Effector memory CD8-positive, alpha-beta T cell (primary cell): ENCODE data around the gene F11.

Experiments used
- ATAC-seq: fragments of 150-1000 bp; cut with Tn5 transposase; replicated peaks from 2 replicates; pipeline ENCODE4 v1.10.0; 2021; ENCODE audit warnings: mild to moderate bottlenecking, moderate library complexity
- DNase-seq, 3 experiments: peaks; one replicate each; pipeline ENCODE4 v3.0.0; 2021
- H3K27ac Mint-ChIP-seq, 2 donors: one replicate each; pipeline ENCODE4 v1.8.0; 2022; ENCODE audit warnings: mild to moderate bottlenecking in 2 of 2, mixed read lengths in 2 of 2, moderate library complexity in 2 of 2
- H3K27me3 Mint-ChIP-seq, 2 donors: one replicate each; pipeline ENCODE4 v1.8.0; 2022; ENCODE audit warnings: mixed read lengths in 2 of 2
- H3K36me3 Mint-ChIP-seq: one replicate; pipeline ENCODE4 v1.8.0; 2022; ENCODE audit warnings: mild to moderate bottlenecking, moderate library complexity, mixed read lengths; ENCODE audit not compliant: insufficient read depth
- H3K4me1 Mint-ChIP-seq, 2 donors: one replicate each; pipeline ENCODE4 v1.8.0; 2022; ENCODE audit warnings: low read depth in 2 of 2, mixed read lengths in 2 of 2
- H3K4me3 Mint-ChIP-seq, 2 donors: one replicate each; pipeline ENCODE4 v1.8.0; 2022; ENCODE audit warnings: mild to moderate bottlenecking in 2 of 2, mixed read lengths in 2 of 2, moderate library complexity in 2 of 2
- H3K9me3 Mint-ChIP-seq, 2 donors: one replicate each; pipeline ENCODE4 v1.8.0; 2022; ENCODE audit warnings: mixed read lengths in 2 of 2
- total RNA-seq, 9 experiments: gene quantifications; one replicate each; lab custom pipeline; 2026; lab: John Stamatoyannopoulos, UW

The F11 gene
- total RNA-seq = 0 to 0.96 (median 0.03) reads per million in 9 experiments

DNA sequence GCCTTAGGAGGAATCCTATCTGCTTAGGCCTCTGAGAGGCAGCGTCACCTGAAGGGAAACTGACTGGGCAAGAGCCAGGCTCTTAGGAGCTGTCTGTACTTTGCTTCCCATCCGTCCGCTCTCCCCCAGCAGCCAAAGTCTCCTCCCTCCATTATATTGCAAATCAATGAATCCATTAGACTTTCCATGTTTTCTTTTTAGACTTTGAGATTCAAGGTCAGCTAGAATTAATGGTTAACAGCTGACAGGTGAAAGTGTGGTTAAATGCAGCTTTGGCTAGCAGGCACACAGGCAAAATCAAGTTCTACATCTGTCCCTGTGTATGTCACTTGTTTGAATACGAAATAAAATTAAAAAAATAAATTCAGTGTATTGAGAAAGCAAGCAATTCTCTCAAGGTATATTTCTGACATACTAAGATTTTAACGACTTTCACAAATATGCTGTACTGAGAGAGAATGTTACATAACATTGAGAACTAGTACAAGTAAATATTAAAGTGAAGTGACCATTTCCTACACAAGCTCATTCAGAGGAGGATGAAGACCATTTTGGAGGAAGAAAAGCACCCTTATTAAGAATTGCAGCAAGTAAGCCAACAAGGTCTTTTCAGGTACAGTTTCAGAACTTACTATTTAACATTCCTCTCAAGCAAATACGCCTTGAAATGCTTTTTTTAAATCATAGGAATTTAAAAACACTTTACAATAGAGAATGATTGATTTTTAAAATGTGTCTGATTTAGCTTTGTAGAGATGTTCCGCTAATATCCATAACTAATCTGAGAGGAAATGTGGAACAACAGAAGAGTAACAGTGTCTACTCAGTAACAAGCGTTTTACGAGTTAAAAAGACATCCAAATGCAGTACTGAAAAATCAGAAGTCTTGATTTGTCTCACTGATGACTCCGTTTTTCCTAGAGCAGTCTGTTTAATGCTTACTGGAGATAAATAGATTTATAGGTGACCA is at the start of gene F11:
TSS of gene F11 (plus strand) at position 507 of the 970 bp plus-strand sequence. CDS start 948 bp downstream, outside the sequence.
- ATAC-seq (no peak), DNase-seq (no peak)
- Mint-ChIP-seq H3K4me1 (no peaks in the 10 kb centered on the region), H3K9me3 (no peaks in the 10 kb centered on the region), H3K27me3 (peaks cover 49 to 62% of the 10 kb centered on the region in 2 donors), H3K27ac (no peak within 1 kb of the TSS), H3K36me3 (no peaks in the 10 kb centered on the region), H3K4me3 (no peak within 1 kb of the TSS)

DNA sequence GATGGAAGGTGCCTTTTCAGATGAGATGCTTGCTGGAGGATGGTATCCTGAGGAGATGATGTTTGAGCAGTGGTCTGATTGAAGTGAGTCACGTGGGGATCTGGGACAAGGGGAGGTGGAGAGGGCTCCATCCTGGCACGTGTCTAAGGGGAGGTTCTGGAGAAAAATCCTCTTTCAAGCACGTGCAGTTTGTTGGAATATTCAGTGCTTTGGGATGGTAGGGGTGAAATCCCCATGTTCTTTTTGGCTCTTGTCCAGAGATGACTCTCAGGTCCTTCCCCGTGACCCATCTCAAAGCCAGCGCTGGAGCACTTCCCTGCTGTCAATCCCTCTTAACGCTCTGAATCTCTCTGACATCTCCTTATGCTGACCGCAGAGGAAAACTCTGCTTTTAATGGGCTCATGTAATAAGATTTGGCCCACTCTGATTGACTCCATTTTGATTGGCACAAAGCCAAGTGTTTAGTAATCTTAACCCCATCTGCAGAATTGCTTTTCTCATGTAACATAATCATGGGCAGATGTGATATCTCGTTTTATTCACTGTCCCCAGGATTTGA is 49.4 kb upstream of the F11 start:
- no peak overlapping the region for H3K4me3 Mint-ChIP-seq
- H3K36me3 Mint-ChIP-seq = no peaks in the 10 kb centered on the region
- peaks cover 0 to 2% of the 10 kb centered on the region in 2 donors for H3K4me1 Mint-ChIP-seq
- no peak overlapping the region for H3K27ac Mint-ChIP-seq
- H3K27me3 Mint-ChIP-seq = no peaks in the 10 kb centered on the region
- ATAC-seq (no peak), DNase-seq (no peak)
- H3K9me3 Mint-ChIP-seq = no peaks in the 10 kb centered on the region

DNA sequence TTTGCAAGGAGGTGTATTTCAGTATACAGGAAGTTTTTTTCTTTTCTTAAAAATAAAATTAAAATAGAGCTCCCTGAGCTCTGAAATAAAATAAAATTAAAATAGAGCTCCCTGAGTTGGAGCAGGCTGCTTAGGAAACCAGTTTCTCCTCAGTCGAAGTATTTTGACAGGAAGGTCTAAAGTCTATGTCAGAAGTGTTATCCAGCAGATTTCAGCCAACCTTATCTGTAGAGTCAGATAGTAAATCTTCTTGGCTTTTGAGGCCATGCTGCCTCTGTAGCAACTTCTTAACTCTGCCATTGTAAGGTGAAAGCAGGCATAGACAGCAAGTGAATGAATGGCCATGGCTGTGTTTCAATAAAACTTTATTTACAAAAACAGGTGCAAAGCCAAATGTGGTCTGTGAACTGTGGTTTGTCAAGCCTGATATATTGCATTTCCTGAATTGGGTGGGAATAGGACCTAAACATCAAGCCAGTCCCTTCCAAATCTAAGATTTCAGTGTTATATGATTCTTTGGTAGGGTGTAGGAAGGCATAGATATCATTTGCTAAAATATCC is 48.2 kb upstream of the F11 start:
- Mint-ChIP-seq H3K27me3 (peaks cover 1% of the 10 kb centered on the region in 2 donors), H3K27ac (no peak overlapping the region), H3K4me3 (no peak overlapping the region)

DNA sequence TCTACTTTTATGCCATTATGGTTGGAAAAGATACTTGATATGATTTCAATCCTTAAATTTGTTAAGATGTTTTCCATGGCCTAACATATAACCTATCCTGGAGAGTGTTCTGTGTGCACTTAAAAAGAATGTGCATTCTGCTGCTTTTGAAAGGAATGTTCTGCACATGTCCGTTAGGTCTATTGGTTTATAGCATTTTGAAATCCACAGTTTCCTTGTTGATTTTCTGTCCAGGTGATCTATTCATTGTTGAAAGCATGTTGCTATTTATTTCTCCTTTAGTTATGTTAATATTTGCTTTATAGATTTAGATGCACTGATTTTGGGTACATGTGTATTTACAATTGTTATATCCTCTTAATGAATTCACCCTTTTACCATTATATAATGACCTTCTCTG is 44.4 kb upstream of the F11 start:
- no peak overlapping the region for H3K4me3 Mint-ChIP-seq
- no peak overlapping the region for H3K27ac Mint-ChIP-seq
- ATAC-seq (no peak), DNase-seq (no peak)
- H3K27me3 Mint-ChIP-seq = peaks cover 9% of the 10 kb centered on the region in 2 donors
- H3K9me3 Mint-ChIP-seq = peaks cover 6 to 21% of the 10 kb centered on the region in 2 donors
- peaks cover 0 to 2% of the 10 kb centered on the region in 2 donors for H3K4me1 Mint-ChIP-seq
- H3K36me3 Mint-ChIP-seq = no peaks in the 10 kb centered on the region

More for the DNA sequence above, 48.2 kb upstream of the F11 start:
- H3K9me3 Mint-ChIP-seq = no peaks in the 10 kb centered on the region
- ATAC-seq (no peak), DNase-seq (no peak)
- no peaks in the 10 kb centered on the region for H3K36me3 Mint-ChIP-seq
- peaks cover 0 to 2% of the 10 kb centered on the region in 2 donors for H3K4me1 Mint-ChIP-seq

DNA sequence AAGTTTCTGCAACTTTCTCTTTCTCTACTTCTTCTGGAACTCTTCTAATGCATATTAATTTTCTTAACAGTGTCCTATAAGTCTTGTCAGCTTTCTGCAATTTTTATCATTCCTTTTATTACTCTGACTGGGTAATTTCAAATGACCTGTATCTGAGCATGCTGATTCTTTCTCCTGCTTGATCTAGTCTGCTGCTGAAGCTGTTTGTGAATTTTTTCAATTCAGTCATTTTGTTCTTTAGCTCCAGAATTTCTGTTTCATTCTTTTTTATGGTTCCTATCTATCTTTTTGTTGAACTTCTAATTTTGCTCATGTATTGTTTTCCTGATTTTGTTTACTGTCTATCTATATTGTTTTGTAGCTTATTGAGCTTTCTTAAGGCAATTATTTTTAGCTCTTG is 40.1 kb upstream of the F11 start:
- ATAC-seq = no peak
- peaks cover 6 to 21% of the 10 kb centered on the region in 2 donors for H3K9me3 Mint-ChIP-seq
- peaks cover 9% of the 10 kb centered on the region in 2 donors for H3K27me3 Mint-ChIP-seq
- DNase-seq = no peak
- H3K4me3 Mint-ChIP-seq = no peak overlapping the region
- H3K36me3 Mint-ChIP-seq = no peaks in the 10 kb centered on the region
- H3K27ac Mint-ChIP-seq = no peak overlapping the region
- no peaks in the 10 kb centered on the region for H3K4me1 Mint-ChIP-seq

DNA sequence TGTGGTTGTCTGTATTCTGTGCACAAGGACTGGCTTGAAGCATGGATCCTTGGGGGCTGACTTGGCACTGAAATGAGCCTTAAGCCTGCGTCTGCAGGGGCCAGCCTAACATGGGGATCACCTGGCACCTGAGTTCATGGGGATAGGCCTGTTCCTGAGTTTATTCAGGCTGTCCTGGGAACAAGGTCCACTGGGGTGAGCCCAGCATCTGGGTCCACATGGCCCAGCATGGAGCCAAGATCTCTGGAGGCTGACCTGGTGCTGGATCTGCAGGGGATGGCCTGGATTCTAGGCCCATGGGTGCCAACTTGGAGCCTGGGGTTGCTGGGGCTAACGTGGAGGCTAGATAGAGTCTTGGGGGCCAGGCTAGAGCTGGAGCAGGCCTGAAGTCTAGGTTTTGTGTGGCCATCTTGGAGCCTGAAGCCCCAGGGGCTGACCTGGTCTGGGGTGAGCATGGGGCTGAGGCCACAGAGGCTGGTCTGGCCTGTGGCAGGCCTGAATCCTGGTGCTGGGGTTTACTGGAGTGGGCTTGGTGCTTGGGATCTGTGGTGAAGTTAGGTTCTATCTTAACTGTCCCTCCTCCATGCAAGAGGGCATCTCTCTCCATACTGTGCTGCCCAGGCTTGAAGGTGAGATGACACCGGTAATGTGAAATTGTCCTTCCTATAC is 39.3 kb upstream of the F11 start:
- no peak overlapping the region for H3K4me3 Mint-ChIP-seq
- no peaks in the 10 kb centered on the region for H3K4me1 Mint-ChIP-seq
- H3K36me3 Mint-ChIP-seq = no peaks in the 10 kb centered on the region
- H3K27me3 Mint-ChIP-seq = peaks cover 9% of the 10 kb centered on the region in 2 donors
- DNase-seq (no peak), ATAC-seq (no peak)
- H3K9me3 Mint-ChIP-seq = peaks cover 6 to 21% of the 10 kb centered on the region in 2 donors
- H3K27ac Mint-ChIP-seq = no peak overlapping the region

DNA sequence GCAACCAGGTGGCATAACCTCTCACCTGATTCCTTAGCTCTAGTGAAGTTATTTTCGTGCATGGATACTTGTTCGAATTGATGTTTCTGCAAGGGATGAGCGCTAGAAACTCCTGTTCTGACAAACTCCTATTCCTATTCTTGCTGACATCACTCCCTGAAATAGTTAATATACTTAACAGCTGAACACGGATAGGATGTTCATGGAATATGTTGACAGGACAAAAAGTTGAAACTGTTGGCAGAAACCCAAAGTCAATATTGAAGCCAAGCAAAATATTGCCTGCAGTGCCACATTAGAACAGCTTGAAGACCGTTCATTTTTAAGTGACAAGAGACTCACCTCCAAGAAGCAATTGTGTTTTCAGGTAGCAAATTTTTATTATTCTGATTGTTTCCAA is 38.8 kb upstream of the F11 start, which contains the start of gene KLKB1:
TSS of gene KLKB1 (plus strand) at position 287 of the 400 bp plus-strand sequence. CDS start 689 bp downstream, outside the sequence.
- peaks cover 6 to 21% of the 10 kb centered on the region in 2 donors for H3K9me3 Mint-ChIP-seq
- DNase-seq (no peak), ATAC-seq (no peak)
- peaks cover 9% of the 10 kb centered on the region in 2 donors for H3K27me3 Mint-ChIP-seq
- no peak within 1 kb of the TSS for H3K4me3 Mint-ChIP-seq
- H3K27ac Mint-ChIP-seq = no peak within 1 kb of the TSS
- no peaks in the 10 kb centered on the region for H3K4me1 Mint-ChIP-seq
- no peaks in the 10 kb centered on the region for H3K36me3 Mint-ChIP-seq

DNA sequence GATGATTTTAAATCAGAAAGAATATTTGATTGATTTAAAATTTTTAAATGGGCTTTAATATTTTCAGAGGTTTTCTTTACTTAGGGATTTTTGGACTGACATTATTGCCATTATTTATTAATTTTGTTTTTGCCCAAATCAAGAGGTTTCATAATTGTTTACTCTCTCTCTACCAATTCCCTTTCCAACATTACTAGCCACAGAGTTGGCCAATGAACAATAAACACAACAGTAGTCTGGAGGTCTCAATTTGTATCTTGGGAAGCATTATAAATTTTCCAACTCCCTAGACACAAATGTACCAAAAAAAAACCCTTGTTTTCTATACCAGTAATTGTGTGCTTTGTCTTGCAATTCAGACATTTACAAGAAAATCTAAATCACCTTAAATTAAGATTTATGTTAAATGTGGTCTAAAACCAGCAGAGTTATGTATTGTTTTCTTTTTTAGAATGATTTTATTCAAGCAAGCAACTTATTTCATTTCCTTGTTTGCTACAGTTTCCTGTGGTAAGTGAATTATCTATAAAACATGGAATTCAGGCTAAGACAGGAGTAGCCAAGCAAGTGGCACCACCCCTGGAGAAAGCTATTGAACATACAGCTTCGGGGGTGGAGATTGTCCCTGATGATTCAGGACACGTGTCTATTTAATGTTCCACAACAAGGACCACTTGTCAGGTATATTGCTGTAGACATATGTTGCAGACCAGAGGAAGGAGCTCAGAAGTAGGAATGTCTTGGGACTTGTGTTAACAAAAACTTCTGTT is 38.1 kb upstream of the F11 start:
- H3K36me3 Mint-ChIP-seq = no peaks in the 10 kb centered on the region

DNA sequence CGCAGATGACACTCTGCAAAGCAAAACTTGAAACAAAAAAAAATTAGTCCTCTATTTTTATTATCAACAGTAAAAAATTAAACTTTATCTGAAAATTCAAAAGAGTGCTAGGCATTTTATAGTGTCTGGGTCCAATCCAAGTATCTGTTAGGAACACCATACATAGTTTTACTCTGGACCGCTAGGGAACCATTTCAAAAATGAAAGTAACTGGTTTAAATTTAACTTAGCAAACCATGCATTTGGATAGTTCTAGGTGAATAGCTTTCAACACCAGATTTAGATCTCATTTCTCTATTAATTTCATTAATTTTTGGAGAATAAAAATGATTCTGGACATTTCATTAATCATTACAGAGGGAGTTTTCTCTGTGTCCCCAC is 37.5 kb upstream of the F11 start:
- Mint-ChIP-seq H3K4me1 (no peaks in the 10 kb centered on the region), H3K4me3 (no peak overlapping the region)

More for the DNA sequence above, 38.1 kb upstream of the F11 start:
- ATAC-seq (no peak), DNase-seq (no peak)
- H3K4me1 Mint-ChIP-seq = no peaks in the 10 kb centered on the region
- peaks cover 7% of the 10 kb centered on the region in 2 donors for H3K27me3 Mint-ChIP-seq
- peaks cover 6 to 21% of the 10 kb centered on the region in 2 donors for H3K9me3 Mint-ChIP-seq
- H3K27ac Mint-ChIP-seq = no peak overlapping the region
- no peak overlapping the region for H3K4me3 Mint-ChIP-seq

DNA sequence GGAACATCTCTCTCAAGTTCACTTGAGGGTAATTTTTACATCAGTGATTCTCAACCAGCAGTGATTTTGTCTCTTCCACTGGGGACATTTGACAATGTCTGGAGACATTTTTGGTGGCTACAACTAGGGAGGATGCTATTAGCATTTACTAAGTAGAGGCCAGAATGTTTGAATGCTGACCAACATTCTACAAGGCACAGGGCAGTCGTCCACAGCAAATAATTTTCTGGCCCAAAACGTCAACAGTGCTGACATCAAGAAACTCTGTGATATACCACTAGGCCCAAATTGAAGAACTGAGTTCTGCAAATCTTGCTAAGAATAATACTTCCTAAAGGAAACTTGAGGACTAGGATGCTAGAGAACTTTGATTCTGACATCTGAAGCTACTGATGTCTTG is 31.6 kb upstream of the F11 start:
- Mint-ChIP-seq H3K4me3 (no peak overlapping the region), H3K27ac (no peak overlapping the region), H3K9me3 (no peaks in the 10 kb centered on the region), H3K4me1 (no peaks in the 10 kb centered on the region), H3K36me3 (no peaks in the 10 kb centered on the region), H3K27me3 (no peaks in the 10 kb centered on the region)
- no peak for DNase-seq
- ATAC-seq = no peak

More for the DNA sequence above, 37.5 kb upstream of the F11 start:
- no peak overlapping the region for H3K27ac Mint-ChIP-seq
- ATAC-seq (no peak), DNase-seq (no peak)
- no peaks in the 10 kb centered on the region for H3K36me3 Mint-ChIP-seq
- peaks cover 1% of the 10 kb centered on the region in 2 donors for H3K27me3 Mint-ChIP-seq
- peaks cover 6 to 21% of the 10 kb centered on the region in 2 donors for H3K9me3 Mint-ChIP-seq

DNA sequence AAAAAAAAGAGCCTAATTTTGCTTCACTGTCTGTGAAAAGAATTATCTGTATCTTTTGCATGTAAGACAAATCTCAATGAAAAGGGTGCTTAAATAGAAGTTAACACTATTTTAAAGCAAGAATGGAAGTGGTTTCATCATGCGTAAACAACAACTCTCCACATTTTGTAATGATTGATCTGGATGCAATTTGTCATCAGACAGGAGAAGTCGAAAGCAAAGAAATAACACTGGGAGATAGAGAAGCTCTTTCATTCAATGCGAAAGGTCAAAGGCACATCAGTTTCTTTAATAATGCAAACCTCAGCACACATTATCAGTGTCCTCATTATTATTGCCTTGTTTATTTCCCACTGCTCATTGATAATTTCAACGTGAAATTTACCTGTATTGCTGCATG is 29.9 kb upstream of the F11 start:
- Mint-ChIP-seq H3K9me3 (no peaks in the 10 kb centered on the region), H3K4me1 (no peaks in the 10 kb centered on the region), H3K4me3 (no peak overlapping the region), H3K27me3 (no peaks in the 10 kb centered on the region), H3K27ac (no peak overlapping the region), H3K36me3 (no peaks in the 10 kb centered on the region)
- DNase-seq (no peak), ATAC-seq (no peak)

DNA sequence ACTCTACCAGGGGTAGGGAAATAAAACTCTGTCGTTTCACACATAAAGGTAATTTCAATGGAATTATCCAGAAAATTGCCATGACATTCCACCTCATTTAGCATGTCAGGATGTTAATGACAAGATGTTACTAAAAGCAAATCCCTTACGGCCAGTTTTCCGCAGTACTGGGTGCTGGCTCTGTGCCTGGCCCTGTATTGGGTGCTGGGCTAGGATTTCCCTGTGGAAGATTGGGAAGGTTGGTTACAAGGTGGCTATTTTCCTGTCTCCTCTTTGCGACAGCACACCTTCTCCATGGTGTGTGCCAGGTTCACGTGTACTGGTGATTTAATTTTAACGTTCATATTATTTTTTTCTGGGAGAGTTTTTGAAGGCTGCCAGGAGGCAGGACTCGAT is 25.5 kb upstream of the F11 start:
- DNase-seq (no peak), ATAC-seq (no peak)
- H3K36me3 Mint-ChIP-seq = no peaks in the 10 kb centered on the region
- no peak overlapping the region for H3K27ac Mint-ChIP-seq
- H3K9me3 Mint-ChIP-seq = no peaks in the 10 kb centered on the region
- H3K4me3 Mint-ChIP-seq = no peak overlapping the region
- no peaks in the 10 kb centered on the region for H3K4me1 Mint-ChIP-seq
- no peaks in the 10 kb centered on the region for H3K27me3 Mint-ChIP-seq
